Fibroblast of peridontal ligament (primary cell): ENCODE measurements around the gene SLN.
"Not testable (repeated sequence)": the region's sequence is repeated elsewhere in the genome, so short reads cannot be mapped to it uniquely, and the experiment has no call there.

Source experiments
- DNase-seq: peaks from one replicate; pipeline ENCODE4 v3.0.0-alpha.2; 2010; ENCODE audit errors: extremely low read depth

Gene SLN

DNA sequence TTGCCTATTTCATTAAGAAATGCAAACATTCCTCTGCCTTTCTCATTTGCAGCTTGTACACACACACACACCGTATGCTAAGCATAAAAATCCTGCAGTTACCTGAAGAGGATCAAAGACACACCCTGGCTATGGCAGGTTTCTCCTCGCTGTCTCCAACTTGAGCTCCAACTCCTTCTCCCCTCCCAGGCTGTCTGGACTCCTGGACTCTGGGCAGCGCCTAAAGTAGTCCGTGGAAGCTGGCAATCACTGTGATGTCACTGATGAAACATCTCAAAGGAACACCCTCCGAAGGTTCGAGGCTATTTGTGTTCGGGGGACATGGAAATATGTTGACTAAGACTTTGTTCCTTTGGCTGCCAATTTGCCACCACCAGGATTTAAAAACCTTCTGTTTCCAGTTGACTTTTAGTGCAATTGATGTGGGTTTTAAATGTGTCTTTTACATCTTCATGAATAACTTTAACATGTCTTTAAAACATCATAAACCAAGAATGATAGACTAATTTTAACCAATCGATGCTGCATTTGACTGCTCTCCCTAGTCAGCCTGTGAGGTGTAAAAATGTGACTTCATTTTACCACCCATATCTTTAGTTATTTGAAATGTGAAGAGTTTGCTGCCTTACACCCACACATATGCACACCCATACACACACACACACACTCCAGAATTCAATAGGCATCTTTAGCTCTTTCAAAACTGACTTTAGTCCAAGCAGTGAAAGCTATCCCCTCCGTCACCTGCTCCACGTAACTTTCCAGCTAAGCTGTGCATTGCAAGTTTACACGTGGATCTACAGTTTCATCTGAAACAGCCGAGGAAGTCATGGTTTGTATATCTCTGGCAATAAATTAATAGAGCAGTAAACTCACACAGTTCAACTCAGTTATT is at the start of gene SLN:
TSS of gene SLN (minus strand) at position 196 of the 895 bp plus-strand sequence.
- DNase-seq, result no peak

DNA sequence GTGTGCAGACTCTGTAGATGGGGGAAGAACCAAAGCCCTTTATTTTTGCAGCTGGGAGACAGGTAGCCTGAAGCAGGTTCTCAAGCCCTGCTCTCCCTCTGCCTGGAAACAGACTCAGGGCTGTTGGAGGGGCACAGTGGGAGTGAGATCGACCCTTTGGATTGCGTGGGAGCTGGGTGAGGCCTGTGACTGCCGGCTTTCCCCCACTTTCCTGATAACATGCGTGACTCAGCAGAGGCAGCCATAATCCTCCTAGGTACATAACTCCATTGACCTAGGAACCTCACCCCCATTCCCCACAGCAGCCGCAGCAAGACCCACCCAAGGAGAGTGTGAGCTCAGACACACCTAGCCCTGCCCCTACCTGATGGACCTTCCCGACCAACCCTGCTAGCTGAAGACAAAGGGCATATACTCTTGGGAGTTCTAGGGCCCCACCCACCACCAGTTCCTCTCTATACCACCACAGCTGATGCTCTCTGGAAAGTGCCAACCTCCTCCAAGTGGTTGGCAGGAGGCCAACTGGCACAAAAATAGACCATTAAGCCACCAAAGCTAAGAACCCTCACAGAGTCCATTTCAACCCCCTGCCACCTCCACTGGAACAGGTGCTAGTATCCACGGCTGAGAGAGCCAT is 47.0 kb upstream of the SLN start:
- DNase-seq, result not testable (repeated sequence)

DNA sequence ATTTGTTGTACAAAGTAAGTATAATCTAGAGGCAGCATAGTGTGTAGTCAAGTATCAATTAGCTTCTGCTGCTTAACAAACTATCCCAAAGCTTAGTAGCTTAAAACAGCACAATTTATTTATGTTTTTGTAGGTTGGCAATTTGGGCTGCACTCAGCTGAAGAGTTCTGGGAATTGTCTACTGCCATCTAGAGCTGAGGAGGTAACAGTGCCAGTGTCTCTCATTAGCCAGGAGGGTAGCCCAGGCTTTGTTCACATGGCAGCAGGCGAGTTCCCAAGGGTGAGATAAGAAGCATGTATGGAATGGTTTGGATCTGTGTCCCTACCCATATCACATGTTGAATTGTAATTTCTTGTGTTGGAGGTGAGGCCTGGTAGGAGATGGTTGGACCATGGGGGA is 45.8 kb upstream of the SLN start:
- DNase-seq, result no peak

DNA sequence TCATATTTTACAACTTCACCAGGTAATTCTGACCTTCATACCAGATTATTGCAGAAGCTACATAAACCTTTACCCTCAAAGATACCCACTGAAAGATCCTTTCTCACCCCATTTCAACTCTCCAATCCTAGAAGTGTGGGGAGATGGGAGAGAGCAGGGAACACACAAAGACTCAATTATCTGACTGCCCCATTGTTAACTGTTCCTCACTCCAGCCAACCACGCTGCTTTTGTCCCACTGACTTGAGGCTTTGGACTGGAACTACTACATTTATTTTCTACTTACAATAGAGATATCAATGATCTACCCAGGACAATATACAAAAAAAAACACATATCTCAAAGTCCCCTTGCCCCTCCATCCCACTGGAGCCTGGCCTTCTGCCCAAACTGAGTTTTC is 44.7 kb upstream of the SLN start:
- no peak for DNase-seq

DNA sequence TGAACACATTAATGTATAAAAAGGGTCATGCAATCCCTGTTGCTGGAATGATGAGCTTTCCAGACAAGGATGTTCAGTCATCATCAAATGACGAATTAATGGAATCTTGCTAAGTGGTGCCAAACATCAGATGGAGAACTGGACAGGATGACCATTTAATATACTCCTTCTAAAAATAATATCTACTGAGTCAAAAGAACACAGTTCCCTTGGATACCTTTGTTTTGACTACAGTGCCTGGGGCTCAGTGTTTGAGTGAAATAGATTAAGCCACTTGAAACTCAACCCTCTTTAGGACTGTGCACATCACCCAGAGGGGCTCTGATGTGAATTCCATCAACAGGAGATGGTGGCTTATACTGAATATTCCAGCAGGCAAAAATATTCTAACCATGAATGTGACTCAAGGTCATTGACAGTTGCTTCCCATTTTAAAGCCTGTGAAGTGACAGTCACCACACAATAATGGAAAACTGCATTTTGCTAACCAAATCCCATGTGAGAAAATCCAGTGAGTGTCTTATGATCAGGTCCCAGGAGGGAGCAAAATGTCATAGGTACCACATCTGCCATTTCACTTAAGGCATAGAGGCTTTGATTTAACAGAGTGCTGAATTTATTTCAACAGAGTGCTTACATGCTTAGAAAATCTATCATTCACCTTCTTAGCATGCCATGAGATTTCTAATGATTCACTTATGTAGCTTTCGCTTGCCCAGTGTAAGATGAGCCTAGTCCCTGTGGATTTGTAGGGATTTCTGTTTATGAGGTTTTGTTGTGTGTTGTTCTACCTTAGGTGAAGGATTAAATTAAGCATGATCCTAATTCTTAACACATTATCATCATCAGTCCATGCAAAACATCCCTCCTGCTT is 41.3 kb upstream of the SLN start:
- DNase-seq, result no peak

DNA sequence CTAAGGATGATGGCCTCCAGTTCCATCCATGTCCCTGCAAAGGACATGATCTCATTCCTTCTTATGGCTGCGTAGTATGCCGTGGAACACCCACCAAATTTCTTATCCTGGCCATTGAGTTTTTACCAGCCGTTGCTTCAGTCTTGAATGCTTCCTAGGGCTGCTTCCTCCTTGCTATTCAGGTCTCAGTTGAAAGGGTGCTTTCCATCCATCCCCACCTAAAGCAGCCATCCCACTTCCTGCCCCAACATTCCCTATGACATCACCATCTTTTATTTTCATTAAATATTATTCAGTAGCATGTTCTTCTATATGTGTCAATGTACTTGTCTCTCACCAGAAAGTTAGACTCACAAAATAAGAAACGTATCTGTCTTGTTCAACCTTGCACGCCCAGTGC is 40.7 kb upstream of the SLN start:
- no peak for DNase-seq

DNA sequence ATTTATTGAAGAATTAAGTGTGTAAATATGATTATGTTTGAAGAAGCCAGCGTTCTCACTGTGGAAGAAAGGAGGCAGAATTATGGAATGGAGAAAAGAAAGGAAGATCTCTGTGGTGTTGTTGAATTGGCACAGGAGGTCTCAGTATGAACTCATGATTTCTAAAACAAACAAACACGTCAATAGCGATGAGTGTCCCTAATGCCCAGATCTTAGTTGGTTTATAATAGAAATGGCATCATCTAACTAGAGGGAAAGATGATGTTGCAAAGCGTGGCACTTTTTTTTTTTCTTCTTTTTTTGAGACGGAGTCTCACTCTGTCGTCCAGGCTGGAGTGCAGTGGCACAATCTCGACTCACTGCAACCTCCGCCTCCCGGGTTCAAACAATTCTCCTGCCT is 39.2 kb upstream of the SLN start:
- no peak for DNase-seq

DNA sequence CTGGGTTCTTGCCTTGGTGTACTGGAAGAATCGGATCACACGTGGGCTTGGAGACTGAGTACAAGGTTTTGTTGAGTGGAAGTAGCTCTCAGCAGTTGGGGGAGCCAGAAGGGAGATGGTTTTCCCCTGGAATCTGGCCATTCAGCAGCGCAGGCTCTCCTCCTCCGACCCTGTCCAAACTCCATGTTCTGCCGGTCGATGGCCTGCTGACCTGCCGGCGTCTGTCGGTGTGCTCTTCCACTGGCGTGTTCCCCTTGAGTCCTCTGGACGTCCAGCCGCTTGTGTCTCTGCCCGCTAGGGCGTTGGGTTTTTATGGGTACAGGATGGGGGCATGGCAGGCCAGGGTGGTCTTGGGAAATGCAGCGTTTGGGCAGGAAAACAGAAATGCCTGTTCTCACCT is 38.5 kb upstream of the SLN start:
- no peak for DNase-seq

DNA sequence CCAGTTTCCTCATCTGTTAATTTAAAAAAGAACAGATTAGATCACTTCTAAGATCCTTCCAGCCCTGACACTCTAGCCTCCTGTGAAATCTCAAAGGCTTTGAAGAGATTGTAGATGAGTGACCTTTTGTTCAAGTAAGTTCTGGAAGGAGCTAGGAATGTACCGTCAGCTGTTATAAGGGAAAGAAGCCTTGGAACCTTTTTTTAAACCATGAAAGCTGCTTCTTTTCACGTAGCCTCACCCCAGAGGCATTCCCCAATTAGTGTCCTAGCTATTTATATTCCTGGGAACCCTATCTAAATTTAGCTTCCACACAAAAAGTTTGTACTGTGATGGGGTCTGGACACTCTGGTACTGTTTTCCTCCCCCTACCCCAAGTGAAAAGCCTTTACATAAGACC is 35.8 kb upstream of the SLN start:
- DNase-seq, result no peak

DNA sequence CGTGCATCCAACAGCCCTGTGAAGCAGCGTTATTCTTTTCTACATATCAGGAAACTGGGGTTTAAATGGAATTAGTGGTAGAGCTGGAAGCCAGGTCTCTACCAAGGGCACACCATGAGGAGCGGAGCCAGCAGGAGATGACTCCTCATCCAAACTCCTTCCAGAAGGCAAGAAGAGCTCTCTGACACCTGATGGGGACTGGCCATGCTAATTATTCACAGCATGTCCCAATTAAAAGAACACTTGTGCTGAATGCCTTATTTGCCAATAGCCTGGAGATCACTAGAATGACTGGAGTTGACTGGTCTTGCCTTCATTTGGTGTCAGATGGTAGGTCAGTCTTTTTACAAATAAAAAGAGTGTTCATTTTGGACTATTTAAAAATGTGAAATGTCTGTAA is 32.9 kb upstream of the SLN start:
- no peak for DNase-seq

DNA sequence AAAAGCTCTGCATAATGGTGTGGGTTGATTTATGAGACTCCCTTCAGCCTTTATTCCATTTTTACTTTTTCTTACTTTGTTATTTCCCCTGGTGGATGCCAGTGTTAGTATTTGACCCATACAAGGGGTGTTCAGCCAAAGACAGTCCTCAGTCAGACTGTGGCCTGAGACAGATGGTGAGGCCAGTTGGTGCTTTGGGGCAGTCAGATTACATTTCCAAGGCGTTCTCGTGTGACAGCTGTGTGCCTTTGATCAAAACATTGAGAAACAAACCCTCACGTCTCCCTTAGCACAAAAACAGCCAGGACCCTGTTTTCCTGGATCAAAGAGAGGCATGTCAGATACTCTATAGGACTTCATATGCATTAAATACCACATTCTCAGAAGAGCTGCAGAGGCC is 31.3 kb upstream of the SLN start:
- DNase-seq, result no peak

DNA sequence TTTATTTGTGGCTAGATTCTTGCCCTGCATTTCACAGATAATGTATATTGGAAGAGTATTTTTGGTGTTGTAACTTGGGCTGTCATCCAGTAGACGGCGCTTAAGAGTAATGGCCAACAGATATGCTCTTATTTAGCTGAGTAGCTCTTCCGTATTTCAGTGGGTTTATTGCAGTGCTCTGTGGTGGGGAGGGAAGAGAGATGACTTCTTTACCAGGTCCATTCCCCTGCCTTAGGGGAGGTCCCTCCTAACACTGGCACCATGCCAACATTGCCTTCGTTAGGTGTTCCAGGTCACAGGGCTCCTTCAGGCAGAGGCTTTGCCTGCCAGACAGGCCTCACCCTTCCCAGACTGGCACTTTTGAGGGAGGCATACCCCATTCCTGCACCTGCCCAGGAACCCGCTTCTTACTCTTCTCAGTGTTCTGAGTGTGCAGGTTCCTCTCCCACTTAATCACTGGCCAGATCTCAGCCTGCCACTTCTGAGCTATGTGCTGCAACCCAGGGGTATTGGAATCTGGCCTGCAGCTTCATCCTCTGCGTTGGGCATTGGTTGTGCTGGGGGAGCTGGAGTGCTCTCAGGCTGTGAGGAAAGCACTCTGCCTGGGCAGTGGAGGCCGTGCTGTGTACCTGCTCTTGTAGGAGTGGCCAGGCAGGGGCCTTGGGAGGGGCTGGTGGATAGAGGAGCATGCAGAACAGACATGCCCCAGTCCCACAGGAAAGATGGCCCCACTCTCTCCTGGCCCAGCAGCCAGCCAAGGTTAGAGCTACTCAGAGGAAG is 29.4 kb upstream of the SLN start:
- DNase-seq, result peak; percentile 47

DNA sequence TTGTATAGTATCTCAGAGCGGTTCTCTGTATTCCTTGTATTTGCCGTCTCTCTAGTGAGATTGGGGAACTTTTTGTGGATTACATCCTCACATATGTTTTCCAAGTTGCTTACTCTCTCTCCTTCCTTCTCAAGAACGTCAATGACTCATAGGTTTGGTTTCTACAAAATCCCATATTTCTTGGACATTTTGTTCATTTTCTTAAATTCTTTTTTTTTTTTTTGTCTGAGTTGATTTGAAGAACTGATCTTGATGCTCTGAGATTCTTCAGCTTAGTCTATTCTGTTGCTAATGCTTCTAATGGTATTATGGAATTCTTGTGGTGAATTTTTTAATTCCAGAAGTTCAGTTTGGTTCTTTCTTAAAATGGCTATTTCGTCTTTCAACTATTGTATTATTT is 28.4 kb upstream of the SLN start:
- DNase-seq, result peak; percentile 20

DNA sequence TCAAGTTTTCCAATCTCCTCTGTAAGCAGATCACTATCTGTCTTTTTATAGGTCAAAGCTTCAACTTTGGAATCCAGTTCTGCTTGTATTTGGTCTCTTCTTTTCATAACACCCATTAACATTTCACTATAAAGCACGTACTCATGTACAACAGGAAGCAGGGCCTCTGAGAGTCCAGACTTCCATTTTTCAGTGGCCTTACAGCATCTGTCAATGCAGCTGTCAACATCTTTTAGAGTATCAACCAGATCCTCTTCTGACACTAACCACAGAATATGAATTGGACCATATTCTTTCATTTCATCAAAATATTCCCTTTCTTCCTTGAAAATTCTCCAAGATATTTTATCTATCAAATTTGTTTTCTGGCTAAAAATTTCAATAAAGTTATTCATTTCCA is 24.7 kb upstream of the SLN start:
- no peak for DNase-seq

DNA sequence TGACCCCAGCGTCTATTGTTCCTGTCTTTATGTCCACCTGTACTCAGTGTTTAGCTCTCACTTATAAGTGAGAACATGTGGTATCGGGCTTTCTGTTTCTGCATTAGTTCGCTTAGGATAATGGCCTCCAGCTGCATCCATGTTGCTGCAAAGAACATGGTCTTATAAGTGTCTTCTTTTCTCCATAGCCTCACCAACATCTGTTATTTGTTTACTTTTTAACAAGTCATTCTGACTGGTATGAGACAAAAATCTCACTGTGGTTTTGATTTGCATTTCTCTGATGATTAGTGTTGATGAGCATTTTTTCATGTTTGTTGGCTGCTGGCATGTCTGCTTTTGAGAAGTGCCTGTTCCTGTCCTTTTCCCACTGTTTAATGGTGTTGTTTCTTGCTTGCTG is 21.7 kb upstream of the SLN start:
- DNase-seq, result no peak

DNA sequence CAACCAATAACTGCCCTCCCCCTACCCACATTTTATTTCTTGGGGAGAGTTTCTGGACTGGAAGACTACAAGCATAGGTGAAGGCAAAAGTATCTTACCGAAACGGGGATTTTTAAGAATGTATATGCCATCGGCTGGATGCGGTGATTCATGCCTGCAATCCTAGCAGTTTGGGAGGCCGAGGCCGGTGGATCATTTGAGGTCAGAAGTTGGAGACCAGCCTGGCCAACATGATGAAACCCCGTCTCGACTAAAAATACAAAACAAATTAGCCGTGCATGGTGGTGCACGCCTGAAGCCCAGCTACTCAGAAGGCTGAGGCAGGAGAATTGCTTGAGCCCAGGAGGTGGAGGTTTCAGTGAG is 20.8 kb upstream of the SLN start:
- no peak for DNase-seq

DNA sequence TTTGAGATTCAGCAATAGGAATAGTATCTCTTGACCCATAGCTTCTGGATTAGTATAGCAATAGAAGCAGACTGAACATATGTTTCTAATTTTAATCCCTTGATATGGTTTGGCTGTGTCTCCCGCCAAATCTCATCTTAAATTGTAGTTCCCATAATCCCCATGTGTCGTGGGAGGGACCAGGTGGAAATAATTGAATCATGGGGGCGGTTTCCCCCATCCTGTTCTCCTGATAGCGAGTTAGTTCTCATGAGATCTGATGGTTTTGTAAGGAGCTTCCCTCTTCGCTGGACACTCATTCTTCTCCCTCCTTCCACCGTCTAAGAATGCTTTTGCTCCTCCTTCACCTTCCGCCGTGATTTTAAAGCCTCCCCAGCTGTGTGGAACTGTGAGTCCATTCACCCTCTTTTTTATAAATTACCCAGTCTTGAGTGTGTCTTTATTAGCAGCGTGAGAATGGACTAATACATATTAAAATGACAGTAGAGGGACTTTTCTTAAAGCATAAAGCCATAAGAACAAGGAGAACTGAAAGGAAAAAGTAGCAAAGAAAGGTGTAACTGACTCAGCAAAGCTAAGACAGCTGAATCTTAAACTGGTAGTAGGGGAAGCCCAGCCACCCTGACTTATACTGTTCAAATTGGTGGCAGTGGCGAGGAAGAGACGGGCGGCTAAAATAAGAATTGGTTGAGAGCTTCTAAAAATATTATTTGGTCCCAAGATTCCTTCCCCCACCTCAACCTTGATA is 20.3 kb upstream of the SLN start:
- DNase-seq, result peak; percentile 18

DNA sequence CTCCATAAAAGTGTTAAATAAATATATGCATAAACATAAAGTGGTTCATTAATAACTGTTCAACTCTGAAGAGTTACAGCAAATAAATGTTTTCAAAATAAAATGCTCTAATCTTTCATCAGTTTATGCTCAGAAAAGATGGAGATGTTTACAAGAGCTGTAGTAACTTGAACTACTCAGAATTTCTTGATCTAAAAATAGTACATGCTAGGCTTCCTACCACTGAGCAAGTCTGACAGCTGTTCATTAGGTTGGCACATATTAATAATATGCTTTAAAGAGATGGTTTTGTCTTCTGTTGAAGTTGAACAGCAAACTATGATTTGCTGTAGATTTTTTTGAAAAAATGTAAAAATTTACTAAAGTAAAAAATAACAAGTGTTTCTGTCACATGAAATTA is 10.8 kb upstream of the SLN start:
- DNase-seq, result no peak

DNA sequence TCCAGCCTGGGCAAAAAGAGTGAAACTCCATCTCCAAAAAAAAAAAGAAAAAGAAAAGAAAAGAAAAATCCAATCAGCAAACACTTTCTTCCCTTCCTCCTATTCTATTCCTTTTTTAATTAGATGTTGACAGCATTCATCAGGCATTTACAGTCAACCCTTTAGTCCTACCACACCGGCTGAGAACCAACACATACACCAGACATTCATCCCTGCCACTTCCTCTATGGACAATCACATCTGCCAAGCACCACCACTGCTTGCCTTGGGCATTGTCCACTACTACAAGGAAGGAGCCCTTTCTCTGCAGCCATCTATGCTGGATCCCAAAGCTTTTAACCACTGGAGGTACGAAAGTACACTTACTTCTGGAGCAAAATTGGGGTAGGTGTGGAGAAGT is 9.4 kb upstream of the SLN start:
- no peak for DNase-seq

DNA sequence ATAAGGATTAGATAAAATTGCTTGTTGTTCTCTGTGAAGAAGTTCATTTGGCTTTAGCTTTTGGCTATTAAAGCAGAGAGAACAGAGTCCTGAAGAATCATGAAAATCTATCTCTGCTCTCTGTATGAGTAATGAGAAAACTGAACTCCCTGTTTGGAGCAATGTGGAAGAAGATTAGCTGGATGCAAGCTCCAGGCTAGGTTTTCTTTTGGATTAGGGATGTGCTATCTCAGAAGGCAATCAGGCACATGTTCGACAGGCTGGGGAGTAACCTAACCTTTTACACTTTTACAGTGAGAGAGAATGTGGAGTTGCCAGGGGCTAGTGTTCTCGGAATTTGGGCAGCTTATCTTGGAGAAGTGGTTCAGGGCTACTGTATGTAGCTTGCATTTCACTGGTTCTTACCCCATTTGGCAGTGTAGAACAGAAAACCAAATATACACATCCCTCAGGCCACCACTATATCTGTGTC is 8.5 kb upstream of the SLN start:
- no peak for DNase-seq
